ENCODE measurements around the gene CALU.

Gene CALU

GRCh38 chr7:128775744-128776474, 36.8 kb downstream of the CALU start, which contains the start of gene OPN1SW:
Gene OPN1SW (minus strand): TSS chr7:128775794. CDS start chr7:128775781, 13 bp downstream.
- Histone ChIP-seq H3K27ac (ENCODE audit: extremely low read depth, low read depth, low read length) (no peak within 1 kb of the TSS), H3K36me3 (ENCODE audit: control insufficient read depth in 2 of 2, insufficient read depth in 1 of 2, low read length in 2 of 2) (peaks cover 7 to 33% of the 10 kb centered on the region in 2 experiments; a peak in 2 of 3 replicates), H3K4me3 (ENCODE audit: low read depth, low read length) (no peak within 1 kb of the TSS), H3K4me1 (ENCODE audit: control insufficient read depth, insufficient read depth, low read length) (no peaks in the 10 kb centered on the region), H3K9me3 (ENCODE audit: control insufficient read depth, insufficient read depth, low read depth, low read length) (no peaks in the 10 kb centered on the region)
- TF ChIP-seq ZSCAN18 (tag by site-specific recombination; IDR thresholded peaks at IDR 0.05) (no peak), ZNF394 (tag by site-specific recombination; IDR thresholded peaks at IDR 0.05; ENCODE audit: borderline replicate concordance) (no peak), ZNF146 (tag by site-specific recombination; IDR thresholded peaks at IDR 0.05) (no peak), ZNF449 (tag by site-specific recombination; IDR thresholded peaks at IDR 0.05) (no peak), ZNF133 (tag by site-specific recombination; IDR thresholded peaks at IDR 0.05) (no peak), ZNF548 (tag by site-specific recombination; IDR thresholded peaks at IDR 0.05) (no peak), ZNF768 (tag by site-specific recombination; IDR thresholded peaks at IDR 0.05) (no peak), HOXA7 (CRISPR knock-in tag; IDR thresholded peaks at IDR 0.05; ENCODE audit: borderline replicate concordance) (no peak), ZNF416 (tag by site-specific recombination; IDR thresholded peaks at IDR 0.05) (no peak), TRIM28 (IDR thresholded peaks at IDR 0.05; ENCODE audit: borderline replicate concordance, low read length) (no peak), ZNF76 (tag by site-specific recombination; IDR thresholded peaks at IDR 0.05; ENCODE audit: borderline replicate concordance, low read depth) (no peak), ZNF23 (tag by site-specific recombination; IDR thresholded peaks at IDR 0.05; ENCODE audit: borderline replicate concordance) (no peak), ZNF169 (tag by site-specific recombination; IDR thresholded peaks at IDR 0.05) (no peak), ZNF692 (tag by site-specific recombination; IDR thresholded peaks at IDR 0.05) (no peak)
- CTCF ChIA-PET: no interaction called here
- POLR2A ChIA-PET: no interaction called here

- no peak overlapping the region for H3K27ac ChIP-seq (ENCODE audit: extremely low read depth, low read depth, low read length)
- H3K4me3 ChIP-seq (ENCODE audit: low read depth, low read length): no peak overlapping the region
- H3K9me3 ChIP-seq (ENCODE audit: control insufficient read depth, insufficient read depth, low read depth, low read length): no peaks in the 10 kb centered on the region
- POLR2A ChIA-PET: no interaction called here
- CTCF ChIA-PET: interaction anchor here (0.6 to 1.8 kb wide), 3 partner anchors 52 to 106 kb away, joined by 3 to 6 read pairs (median 3); no protein-coding TSS in a partner anchor
- peaks cover 0 to 18% of the 10 kb centered on the region in 2 experiments; a peak in 1 of 3 replicates for H3K36me3 ChIP-seq (ENCODE audit: control insufficient read depth in 2 of 2, insufficient read depth in 1 of 2, low read length in 2 of 2)
- H3K4me1 ChIP-seq (ENCODE audit: control insufficient read depth, insufficient read depth, low read length): no peaks in the 10 kb centered on the region
- no peak for TF ChIP-seq KLF1 (tag by site-specific recombination; IDR thresholded peaks at IDR 0.05)
- peak; percentile 86; the same call in 1 of the 2 replicates for TF ChIP-seq ZNF280D (tag by site-specific recombination; IDR thresholded peaks at IDR 0.05)
- TF ChIP-seq ZNF26 (tag by site-specific recombination; IDR thresholded peaks at IDR 0.05): 0 out of 2 replicates have a peak, but pooled peaks have one; percentile 29
- peak; percentile 76 for TF ChIP-seq SETDB1 (IDR thresholded peaks at IDR 0.05; ENCODE audit: insufficient read length, low read length)
- TF ChIP-seq IKZF3 (tag by site-specific recombination; IDR thresholded peaks at IDR 0.05): no peak
- no peak for TF ChIP-seq GLI2 (tag by site-specific recombination; IDR thresholded peaks at IDR 0.05; ENCODE audit: borderline replicate concordance, low read depth)
- no peak for TF ChIP-seq GLIS1 (tag by site-specific recombination; IDR thresholded peaks at IDR 0.05)
- TF ChIP-seq ZNF223 (tag by site-specific recombination; IDR thresholded peaks at IDR 0.05): no peak
- TF ChIP-seq ZNF23 (tag by site-specific recombination; IDR thresholded peaks at IDR 0.05; ENCODE audit: borderline replicate concordance): no peak
- no peak for TF ChIP-seq SP3 (tag by site-specific recombination; IDR thresholded peaks at IDR 0.05)
Measured at GRCh38 chr7:128777156-128778123, 38.3 kb downstream of the CALU start.
